Activated CD4-positive, alpha-beta T cell treated with anti-CD3 and anti-CD28 coated beads for 36 hours (primary cell): ENCODE results near the gene PLEKHS1. TPM values are rescaled to one million over a fixed set of nuclear protein-coding genes. Genes with fewer than 3 reads are reported as not detected.
A peak's percentile ranks its signal among the peaks of the same experiment; 100 is the strongest.

ENCODE experiments used
- ATAC-seq: fragments of 200-7000 bp; cut with Tn5 transposase; one replicate; pipeline ENCODE4 v1.10.0; 2021; ENCODE audit warnings: mild to moderate bottlenecking, moderate library complexity
- CTCF ChIA-PET: fragments of 350-600 bp; sonication (Branson Sonifier 250); formaldehyde crosslinking; loops from one replicate; lab custom pipeline; 2021; ENCODE audit warnings: antibody characterized with exemption; lab: Charles Lee
- POLR2A ChIA-PET: fragments of 350-600 bp; sonication (Branson Sonifier 250); formaldehyde crosslinking; loops from one replicate; lab custom pipeline; 2021; ENCODE audit warnings: antibody characterized with exemption, inconsistent platforms; lab: Charles Lee
- DNase-seq: peaks from one replicate; pipeline ENCODE4 v3.0.0-alpha.2; 2020
- H3K27ac Mint-ChIP-seq: one replicate; pipeline ENCODE4 v1.8.0; 2021; ENCODE audit warnings: mixed read lengths
- H3K27me3 Mint-ChIP-seq: one replicate; pipeline ENCODE4 v1.8.0; 2021; ENCODE audit warnings: mixed read lengths
- H3K36me3 Mint-ChIP-seq: one replicate; pipeline ENCODE4 v1.8.0; 2021; ENCODE audit warnings: low read depth, mixed read lengths
- H3K4me1 Mint-ChIP-seq: one replicate; pipeline ENCODE4 v1.8.0; 2021; ENCODE audit warnings: mixed read lengths
- H3K4me3 Mint-ChIP-seq: one replicate; pipeline ENCODE4 v1.8.0; 2021; ENCODE audit warnings: mild to moderate bottlenecking, moderate library complexity, mixed read lengths
- H3K9me3 Mint-ChIP-seq: one replicate; pipeline ENCODE4 v1.8.0; 2021; ENCODE audit warnings: low read depth, mixed read lengths
- intact Hi-C, 2 experiments: fragments of 100-400 bp; cut with DNase I in 1 of 2; cut with micrococcal nuclease in 1 of 2; formaldehyde crosslinking; loops; one replicate each; pipeline versions ENCODE4 v1.14.2 to v1.15.1; 2022 to 2024; cut with DNase I, micrococcal nuclease
- total RNA-seq, 2 experiments: library from RNA; stranded (reverse); gene quantifications; one replicate each; pipeline ENCODE4 v1.2.3, GENCODE V29; 2021

Gene PLEKHS1
- total RNA-seq, 2 experiments from 2014 or later: 0.07 to 0.09 TPM

DNA sequence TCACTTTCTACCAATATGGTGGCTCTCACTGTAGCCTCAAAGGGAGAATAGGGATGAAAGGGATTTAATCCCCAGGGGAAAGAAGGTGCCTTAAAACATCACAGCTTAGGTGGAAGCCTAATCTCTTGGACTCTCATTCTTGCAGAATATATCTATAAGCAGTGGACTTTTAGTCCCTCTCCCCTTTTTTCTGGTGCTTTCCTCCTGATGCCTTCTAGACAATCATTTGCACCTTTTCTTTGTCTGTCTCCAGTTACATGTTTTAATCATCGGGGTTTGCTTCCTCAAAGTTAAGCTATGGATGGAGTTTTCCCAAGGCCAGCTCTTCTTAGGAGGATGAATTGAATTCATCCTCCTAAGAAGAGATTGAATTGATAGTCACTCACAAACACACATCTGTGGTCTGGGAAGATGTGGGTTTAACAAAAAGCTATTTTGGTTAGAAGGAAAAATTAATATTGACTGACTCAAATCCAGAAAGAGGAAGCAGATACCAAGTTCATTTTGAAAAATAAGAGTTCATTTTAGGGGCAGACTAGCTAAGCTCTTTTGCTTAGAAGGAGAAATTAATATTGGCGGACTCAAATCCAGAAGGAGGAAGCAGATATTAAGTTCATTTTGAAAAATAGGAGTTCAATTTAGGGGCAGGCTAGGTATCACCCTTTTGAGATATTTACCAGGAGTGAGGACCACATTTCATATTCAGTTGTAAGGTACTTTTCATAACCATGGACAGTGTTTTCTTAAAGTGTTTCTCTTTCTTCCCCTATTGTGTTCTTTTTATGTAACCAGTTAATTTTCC lies 35.2 kb upstream of the PLEKHS1 start:
- H3K9me3 Mint-ChIP-seq: no peaks in the 10 kb centered on the region
- H3K4me1 Mint-ChIP-seq: no peaks in the 10 kb centered on the region
- no peaks in the 10 kb centered on the region for H3K27me3 Mint-ChIP-seq
- ChIA-PET CTCF (interaction anchor here (1.0 kb wide), 1 partner anchor 10 kb away, joined by 4 read pairs; no protein-coding TSS in a partner anchor), POLR2A (no interaction called here)
- H3K4me3 Mint-ChIP-seq: no peak overlapping the region
- intact Hi-C loops: no loop called here
- ATAC-seq (no peak), DNase-seq (no peak)
- peaks cover 20% of the 10 kb centered on the region for H3K36me3 Mint-ChIP-seq
- H3K27ac Mint-ChIP-seq: no peak overlapping the region

DNA sequence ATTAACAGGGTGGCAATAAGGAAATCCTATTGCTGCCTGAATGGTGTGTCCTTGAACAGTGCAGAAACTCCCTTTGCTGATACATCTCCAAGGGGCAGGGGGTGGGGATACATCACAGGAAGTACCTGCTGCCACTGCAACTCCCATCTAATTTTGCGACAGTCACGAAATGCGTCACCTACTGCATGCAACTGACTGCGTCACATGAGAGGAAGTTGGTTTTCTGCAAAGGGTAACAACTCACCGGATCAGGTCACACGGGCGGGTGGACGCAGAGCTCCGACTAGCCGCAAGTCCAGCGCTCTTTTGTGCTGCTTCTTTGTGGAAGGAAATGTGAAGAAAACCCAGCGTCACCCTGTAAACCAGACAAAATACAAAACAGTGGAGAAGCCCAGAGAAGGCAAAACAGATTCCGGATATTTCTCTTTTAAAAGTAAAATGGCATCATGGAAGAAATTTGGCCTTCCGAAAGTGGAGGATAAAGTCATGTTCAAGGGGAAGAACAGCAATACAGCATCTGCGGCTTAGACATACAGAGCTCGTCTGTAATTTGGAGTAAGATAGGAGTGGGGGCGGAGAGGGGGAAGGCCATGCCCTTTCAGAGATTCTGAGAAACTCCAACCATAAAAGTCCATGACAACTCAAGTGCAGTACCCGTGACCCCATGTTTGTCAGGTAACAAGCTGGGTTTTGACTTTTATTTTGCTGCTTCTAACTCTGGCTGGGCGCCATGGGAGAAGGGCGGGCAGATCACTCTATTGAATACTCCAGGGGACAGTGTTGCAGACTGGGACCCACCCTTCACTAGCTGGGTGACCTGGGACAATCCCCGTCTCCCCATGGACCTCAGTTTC lies 32.3 kb upstream of the PLEKHS1 start:
- Mint-ChIP-seq H3K4me3 (no peak overlapping the region), H3K27ac (no peak overlapping the region), H3K4me1 (no peaks in the 10 kb centered on the region), H3K36me3 (peaks cover 28% of the 10 kb centered on the region), H3K27me3 (no peaks in the 10 kb centered on the region), H3K9me3 (no peaks in the 10 kb centered on the region)
- DNase-seq: no peak
- intact Hi-C loops: no loop called here
- POLR2A ChIA-PET: no interaction called here
- CTCF ChIA-PET: no interaction called here
- ATAC-seq: no peak

DNA sequence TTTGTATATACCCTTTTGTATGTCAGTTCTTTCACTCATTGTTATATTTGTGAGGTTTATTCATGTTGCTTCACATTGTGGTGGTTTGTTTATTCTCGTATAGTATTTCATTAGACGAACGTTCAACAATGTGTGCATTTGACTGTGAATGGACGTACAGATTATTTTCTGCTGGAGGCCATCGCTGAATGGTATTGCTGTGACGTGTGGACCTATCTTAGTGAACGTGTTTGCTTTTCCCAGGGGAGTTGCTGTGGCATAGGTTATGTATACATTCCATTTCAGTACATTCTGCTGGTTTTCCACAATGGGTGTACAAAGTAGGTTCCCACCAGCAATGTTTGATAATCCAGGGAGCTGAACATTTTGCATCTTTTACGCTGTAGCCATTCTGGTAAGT lies 31.1 kb upstream of the PLEKHS1 start:
- ChIA-PET CTCF (no interaction called here), POLR2A (no interaction called here)
- H3K27ac Mint-ChIP-seq: no peak overlapping the region
- ATAC-seq (no peak), DNase-seq (no peak)
- intact Hi-C loops: no loop called here
- peaks cover 34% of the 10 kb centered on the region for H3K36me3 Mint-ChIP-seq
- no peaks in the 10 kb centered on the region for H3K4me1 Mint-ChIP-seq
- H3K9me3 Mint-ChIP-seq: no peaks in the 10 kb centered on the region
- no peaks in the 10 kb centered on the region for H3K27me3 Mint-ChIP-seq
- H3K4me3 Mint-ChIP-seq: no peak overlapping the region

DNA sequence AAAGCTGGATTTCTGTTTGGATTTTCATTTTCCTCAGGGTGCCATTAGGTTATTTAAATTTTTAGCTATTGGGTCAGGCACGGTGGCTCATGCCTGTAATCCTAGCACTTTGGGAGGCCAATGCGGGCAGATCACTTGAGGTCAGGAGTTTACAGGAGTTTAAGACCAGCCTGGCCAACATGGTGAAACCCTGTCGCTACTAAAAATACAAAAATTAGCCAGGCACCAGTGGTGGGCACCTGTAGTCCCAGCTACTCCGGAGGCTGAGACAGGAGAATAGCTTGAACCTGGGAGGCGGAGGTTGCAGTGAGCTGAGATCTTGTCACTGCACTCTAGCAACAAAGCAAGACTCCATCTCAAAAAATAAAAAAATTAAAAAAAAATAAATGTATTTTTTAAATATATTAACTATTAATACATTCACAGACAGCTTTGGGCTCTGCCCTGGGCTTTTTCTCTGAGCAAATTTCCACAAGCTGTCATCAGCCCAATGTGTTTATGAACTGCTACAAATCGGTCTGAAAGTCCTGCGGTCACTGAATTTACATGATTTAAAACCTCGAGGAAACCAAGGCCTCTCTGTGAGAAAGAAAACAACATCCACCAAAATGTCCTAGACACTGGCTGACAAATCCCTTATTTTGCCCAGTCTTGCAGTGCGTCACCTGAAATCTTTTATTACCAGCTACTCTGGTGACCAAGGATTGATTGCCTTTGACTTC lies 19.2 kb upstream of the PLEKHS1 start:
- POLR2A ChIA-PET: no interaction called here
- no peaks in the 10 kb centered on the region for H3K4me1 Mint-ChIP-seq
- H3K27ac Mint-ChIP-seq: no peak overlapping the region
- intact Hi-C loops: no loop called here
- no peaks in the 10 kb centered on the region for H3K27me3 Mint-ChIP-seq
- H3K36me3 Mint-ChIP-seq: peaks cover 26% of the 10 kb centered on the region
- DNase-seq: no peak
- ATAC-seq: no peak
- H3K4me3 Mint-ChIP-seq: no peak overlapping the region
- CTCF ChIA-PET: interaction anchor here (0.6 kb wide), 1 partner anchor 134 kb away, joined by 3 read pairs; no protein-coding TSS in a partner anchor
- no peaks in the 10 kb centered on the region for H3K9me3 Mint-ChIP-seq

DNA sequence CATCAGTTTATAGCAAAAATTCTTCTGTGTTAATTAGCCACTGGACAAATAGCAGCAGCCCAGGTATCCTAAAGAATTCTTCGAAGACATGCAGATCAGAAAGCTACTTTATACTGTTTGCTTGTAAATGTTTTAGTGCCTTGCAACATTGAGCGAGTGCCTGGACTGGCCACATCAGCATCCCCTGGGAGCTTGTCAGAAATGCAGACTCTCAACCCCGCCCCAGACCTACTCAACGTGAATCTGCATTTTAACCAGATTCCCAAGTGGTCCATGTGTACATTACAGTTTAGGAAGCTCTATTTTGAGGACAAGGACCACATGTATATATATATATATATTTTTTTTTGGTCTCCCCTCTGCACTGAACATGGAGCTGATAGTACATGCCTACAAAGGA lies 18.5 kb upstream of the PLEKHS1 start:
- intact Hi-C loops: no loop called here
- H3K4me1 Mint-ChIP-seq: no peaks in the 10 kb centered on the region
- no peaks in the 10 kb centered on the region for H3K27me3 Mint-ChIP-seq
- H3K4me3 Mint-ChIP-seq: no peak overlapping the region
- DNase-seq: no peak
- ChIA-PET CTCF (no interaction called here), POLR2A (no interaction called here)
- H3K36me3 Mint-ChIP-seq: peaks cover 22% of the 10 kb centered on the region
- ATAC-seq: no peak
- no peak overlapping the region for H3K27ac Mint-ChIP-seq
- no peaks in the 10 kb centered on the region for H3K9me3 Mint-ChIP-seq

DNA sequence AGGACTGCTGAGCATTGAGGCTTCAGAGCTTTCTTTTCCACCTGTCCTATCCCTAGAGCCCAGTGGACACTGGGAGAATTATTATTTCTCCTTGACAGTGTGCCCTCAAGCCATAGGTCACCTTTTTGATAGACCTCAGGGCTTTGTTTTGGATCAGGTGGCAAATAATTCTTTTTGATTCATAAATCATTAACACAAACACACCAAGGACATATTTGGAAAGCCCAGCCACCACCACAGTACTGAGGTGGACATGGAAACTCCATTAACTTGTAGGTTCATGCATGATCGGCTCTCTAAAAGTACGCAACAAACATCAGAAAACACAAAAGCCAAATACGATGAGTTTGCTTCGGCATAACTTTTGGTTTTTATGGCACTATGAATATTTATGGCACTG lies 17.8 kb upstream of the PLEKHS1 start:
- ATAC-seq (no peak), DNase-seq (no peak)
- Mint-ChIP-seq H3K4me1 (no peaks in the 10 kb centered on the region), H3K36me3 (peaks cover 15% of the 10 kb centered on the region), H3K4me3 (no peak overlapping the region), H3K27me3 (no peaks in the 10 kb centered on the region), H3K9me3 (no peaks in the 10 kb centered on the region), H3K27ac (no peak overlapping the region)
- intact Hi-C loops: no loop called here
- ChIA-PET CTCF (no interaction called here), POLR2A (no interaction called here)

DNA sequence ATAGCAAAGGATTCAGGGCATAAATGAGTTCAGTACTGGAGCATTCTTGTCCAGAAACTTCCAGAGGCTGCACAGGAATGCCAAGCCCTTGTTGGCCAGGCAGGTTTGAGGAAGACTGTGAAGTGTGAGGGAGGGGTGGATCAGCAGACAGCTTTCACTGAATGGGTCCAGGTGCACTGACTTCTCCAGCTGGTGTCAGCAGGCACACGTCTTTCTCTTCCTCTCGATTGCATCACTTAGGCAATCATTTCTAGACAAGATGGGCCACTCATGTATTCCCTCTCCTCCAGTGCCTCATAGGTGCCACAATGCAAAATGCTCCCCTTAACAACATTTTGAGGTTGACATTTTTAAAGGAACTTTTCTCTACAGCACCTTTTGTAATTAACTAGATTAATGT lies 15.6 kb upstream of the PLEKHS1 start:
- H3K4me1 Mint-ChIP-seq: no peaks in the 10 kb centered on the region
- intact Hi-C loops: no loop called here
- no peaks in the 10 kb centered on the region for H3K9me3 Mint-ChIP-seq
- no peak overlapping the region for H3K27ac Mint-ChIP-seq
- DNase-seq: peak; percentile 29
- ATAC-seq: peak; percentile 73
- H3K4me3 Mint-ChIP-seq: no peak overlapping the region
- H3K36me3 Mint-ChIP-seq: no peaks in the 10 kb centered on the region
- ChIA-PET POLR2A (no interaction called here), CTCF (no interaction called here)
- peaks cover 2% of the 10 kb centered on the region for H3K27me3 Mint-ChIP-seq

DNA sequence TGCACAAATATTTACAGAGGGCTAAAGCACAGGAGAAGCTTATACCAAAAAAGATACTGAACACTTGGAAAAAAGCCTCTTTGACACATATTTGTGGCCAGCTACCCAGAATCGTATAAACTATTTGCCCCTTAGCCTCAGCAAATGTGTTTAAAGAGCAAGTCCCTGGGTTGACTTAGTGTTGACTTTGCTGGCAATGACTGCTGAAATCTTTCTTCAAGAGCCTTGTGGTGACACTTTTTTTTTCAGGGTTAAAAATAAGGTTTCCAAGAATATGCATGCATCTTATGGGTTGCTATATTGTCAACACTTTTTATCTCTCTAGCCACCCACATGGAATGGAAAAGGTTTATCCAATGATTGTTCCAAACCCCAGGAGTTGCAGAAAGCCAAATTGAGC lies 14.9 kb upstream of the PLEKHS1 start:
- H3K4me1 Mint-ChIP-seq: no peaks in the 10 kb centered on the region
- intact Hi-C loops: no loop called here
- ATAC-seq: no peak
- peaks cover 2% of the 10 kb centered on the region for H3K27me3 Mint-ChIP-seq
- H3K27ac Mint-ChIP-seq: no peak overlapping the region
- no peak overlapping the region for H3K4me3 Mint-ChIP-seq
- ChIA-PET POLR2A (no interaction called here), CTCF (no interaction called here)
- no peak for DNase-seq
- H3K36me3 Mint-ChIP-seq: no peaks in the 10 kb centered on the region
- no peaks in the 10 kb centered on the region for H3K9me3 Mint-ChIP-seq

DNA sequence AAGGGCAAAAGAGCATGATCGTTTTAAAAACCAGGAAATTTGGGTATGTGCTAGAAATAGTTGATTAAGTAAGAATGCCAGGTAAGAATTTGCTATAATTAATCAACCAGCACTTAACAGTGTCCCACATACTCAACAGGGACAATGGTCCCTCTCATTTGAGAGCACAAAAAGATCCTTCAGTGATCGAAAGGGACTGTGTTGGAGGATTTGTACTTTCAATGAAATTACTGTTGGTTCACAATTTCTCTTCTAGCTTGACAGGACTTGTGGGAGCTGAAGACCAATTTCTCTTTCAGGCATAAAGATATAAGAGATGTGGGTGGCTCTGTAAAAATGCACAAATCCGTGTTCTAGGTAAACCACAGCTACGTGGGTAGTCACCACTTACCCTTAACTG lies 12.5 kb upstream of the PLEKHS1 start:
- no peaks in the 10 kb centered on the region for H3K4me1 Mint-ChIP-seq
- CTCF ChIA-PET: no interaction called here

DNA sequence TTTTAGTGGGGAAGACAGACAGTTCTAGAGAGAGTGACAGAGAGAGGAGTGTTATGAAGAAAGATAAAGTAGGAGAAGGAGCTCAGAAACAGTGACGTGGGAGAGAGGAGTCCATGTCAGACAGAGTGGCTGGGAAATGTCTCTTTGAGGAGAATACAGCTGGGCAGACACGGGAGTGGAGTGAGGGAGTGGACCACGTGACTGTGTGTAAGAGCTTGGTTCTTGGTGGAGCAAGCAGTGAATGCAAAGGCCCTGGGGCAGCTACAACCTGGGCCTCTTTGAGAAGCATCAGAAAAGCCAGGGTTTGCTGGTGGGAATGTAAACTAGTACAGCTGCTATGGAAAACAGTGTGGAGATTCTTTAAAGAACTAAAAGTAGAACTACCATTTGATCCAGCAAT lies 11.9 kb upstream of the PLEKHS1 start:
- ChIA-PET CTCF (no interaction called here), POLR2A (no interaction called here)
- H3K4me3 Mint-ChIP-seq: no peak overlapping the region
- no peaks in the 10 kb centered on the region for H3K4me1 Mint-ChIP-seq
- DNase-seq (no peak), ATAC-seq (no peak)
- intact Hi-C loops: no loop called here
- H3K9me3 Mint-ChIP-seq: peaks cover 2% of the 10 kb centered on the region
- peaks cover 11% of the 10 kb centered on the region for H3K27me3 Mint-ChIP-seq
- no peak overlapping the region for H3K27ac Mint-ChIP-seq
- H3K36me3 Mint-ChIP-seq: no peaks in the 10 kb centered on the region

More for the DNA sequence above, 12.5 kb upstream of the PLEKHS1 start:
- ATAC-seq (no peak), DNase-seq (no peak)
- Mint-ChIP-seq H3K4me3 (no peak overlapping the region), H3K27me3 (peaks cover 5% of the 10 kb centered on the region), H3K36me3 (no peaks in the 10 kb centered on the region), H3K27ac (no peak overlapping the region), H3K9me3 (peaks cover 2% of the 10 kb centered on the region)
- intact Hi-C loops: no loop called here
- POLR2A ChIA-PET: no interaction called here

DNA sequence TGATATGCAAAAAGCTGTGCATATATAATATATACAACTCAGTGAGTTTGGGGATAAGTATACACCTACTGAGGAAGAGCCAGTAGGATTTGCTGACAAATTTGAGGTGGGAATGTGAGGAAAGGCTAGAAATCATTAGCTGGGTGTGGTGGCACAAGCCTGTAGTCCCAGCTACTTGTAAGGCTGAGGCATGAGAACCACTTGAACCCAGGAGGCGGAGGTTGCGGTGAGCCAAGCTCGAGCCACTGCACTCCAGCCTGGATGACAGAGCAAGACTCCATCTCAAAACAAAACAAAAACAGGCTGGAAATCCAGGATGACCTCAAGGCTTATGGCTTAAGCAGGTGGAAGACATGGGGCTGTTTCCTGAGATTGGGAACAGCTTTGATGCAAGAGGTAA lies 10.6 kb upstream of the PLEKHS1 start:
- ChIA-PET CTCF (no interaction called here), POLR2A (no interaction called here)
- ATAC-seq (no peak), DNase-seq (no peak)
- no peaks in the 10 kb centered on the region for H3K36me3 Mint-ChIP-seq
- H3K27ac Mint-ChIP-seq: no peak overlapping the region
- H3K4me1 Mint-ChIP-seq: no peaks in the 10 kb centered on the region
- H3K27me3 Mint-ChIP-seq: peaks cover 13% of the 10 kb centered on the region
- H3K9me3 Mint-ChIP-seq: peaks cover 2% of the 10 kb centered on the region
- no peak overlapping the region for H3K4me3 Mint-ChIP-seq
- intact Hi-C loops: no loop called here
